ENCODE data around the gene TMC1.
A peak's percentile ranks its signal among the peaks of the same experiment; 100 is the strongest.

- TF ChIP-seq POLR2A (IDR thresholded peaks at IDR 0.05) = no peak
- peak in 2 of 3 donors; percentile 24 to 36 for TF ChIP-seq POLR2AphosphoS5 (IDR thresholded peaks at IDR 0.05)
- TF ChIP-seq CTCF (IDR thresholded peaks at IDR 0.05) = no peak
Observed at GRCh38 chr9:72524820-72525540, 3.6 kb downstream of the TMC1 start.

Measured in transverse colon (tissue), 4 donors.